Endothelial cell of umbilical vein (primary cell): Measurements from ENCODE around the gene CXXC4.

Experiments
- CTCF ChIP-seq, 2 donors: IDR thresholded peaks; 1 replicate in 1 of 2; 2 replicates in 1 of 2; pipeline ENCODE4 v1.5.1; 2011; ENCODE audit warnings: low read length in 2 of 2, mild to moderate bottlenecking in 2 of 2, moderate library complexity in 2 of 2, control low read depth in 1 of 2, inconsistent platforms in 1 of 2, low read depth in 1 of 2; ENCODE audit not compliant: insufficient read depth in 1 of 2; ENCODE audit errors: extremely low read depth in 1 of 2
- EZH2 ChIP-seq: IDR thresholded peaks from 2 replicates; pipeline ENCODE4 v1.6.1; 2012; ENCODE audit warnings: borderline replicate concordance, low read depth, mild to moderate bottlenecking, moderate library complexity, low read length, inconsistent platforms; ENCODE audit not compliant: severe bottlenecking
- FOS ChIP-seq: IDR thresholded peaks from 2 replicates; pipeline ENCODE4 v1.6.1; 2011; ENCODE audit warnings: mild to moderate bottlenecking, low read length, moderate library complexity, borderline replicate concordance; ENCODE audit not compliant: insufficient read depth
- GATA2 ChIP-seq: IDR thresholded peaks from 2 replicates; pipeline ENCODE4 v1.7.0; 2011; ENCODE audit warnings: low read depth, mild to moderate bottlenecking, moderate library complexity, mixed read lengths, low read length; ENCODE audit not compliant: insufficient read length, insufficient read depth
- JUN ChIP-seq: IDR thresholded peaks from 2 replicates; pipeline ENCODE4 v1.6.1; 2011; ENCODE audit warnings: borderline replicate concordance, low read depth; ENCODE audit not compliant: insufficient read length, insufficient read depth
- MAX ChIP-seq: IDR thresholded peaks from 2 replicates; pipeline ENCODE4 v1.6.1; 2011; ENCODE audit not compliant: insufficient read depth, insufficient read length
- MYC ChIP-seq: IDR thresholded peaks from one replicate; pipeline ENCODE4 v1.6.1; 2011; ENCODE audit warnings: mild to moderate bottlenecking, low read depth, low read length
- POLR2A ChIP-seq: IDR thresholded peaks from 2 replicates; pipeline ENCODE4 v1.6.1; 2012; ENCODE audit warnings: low read depth, mild to moderate bottlenecking, control low read depth, low read length
- POLR2AphosphoS5 ChIP-seq: IDR thresholded peaks from 2 replicates; pipeline ENCODE4 v1.6.1; 2012; ENCODE audit warnings: low read depth, mild to moderate bottlenecking, control low read depth, low read length, moderate library complexity; ENCODE audit not compliant: insufficient read depth

GRCh38 chr4:104531390-104531789 is 36.7 kb upstream of the CXXC4 start:
- TF ChIP-seq CTCF (IDR thresholded peaks at IDR 0.05; ENCODE audit: extremely low read depth in 1 of 2, insufficient read depth in 1 of 2, low read depth in 1 of 2, low read length in 2 of 2) (no peak), POLR2AphosphoS5 (no peak), EZH2 (no peak), POLR2A (no peak), MYC (no peak), MAX (no peak), JUN (no peak), FOS (no peak), GATA2 (no peak)
